Thyroid gland (tissue), 4 donors: ENCODE measurements around the gene FNBP1.

Experiments
- CTCF ChIP-seq, 6 experiments: fragments of 200-600 bp in 3 of 6; fragments of 450-650 bp in 3 of 6; sonication (generic) in 3 of 6; IDR thresholded peaks; one replicate each; pipeline ENCODE4 v1.5.1; 2016 to 2019; ENCODE audit warnings: antibody characterized with exemption in 6 of 6, mild to moderate bottlenecking in 2 of 6, inconsistent platforms in 1 of 6, moderate library complexity in 1 of 6
- POLR2A ChIP-seq, 2 donors: fragments of 450-650 bp; IDR thresholded peaks; one replicate each; pipeline ENCODE4 v1.6.1; 2017; ENCODE audit warnings: antibody characterized with exemption in 2 of 2, mild to moderate bottlenecking in 2 of 2, moderate library complexity in 1 of 2

- no peak for TF ChIP-seq CTCF (IDR thresholded peaks at IDR 0.05)
- no peak for TF ChIP-seq POLR2A (IDR thresholded peaks at IDR 0.05)
Measured at GRCh38 chr9:129854588-129855110, 188.3 kb downstream of the FNBP1 start.
